Mucosa of rectum (tissue), 2 donors: ENCODE results near the gene DEAF1.

Experiments
- H3K27ac ChIP-seq, 2 donors: one replicate each; pipeline ENCODE4 v1.7.0; 2013; ENCODE audit warnings: inconsistent platforms in 2 of 2, low read depth in 2 of 2, low read length in 2 of 2
- H3K27me3 ChIP-seq, 2 donors: one replicate each; pipeline ENCODE4 v1.7.0; 2013; ENCODE audit warnings: low read length in 2 of 2; ENCODE audit not compliant: control insufficient read depth in 2 of 2, insufficient read depth in 2 of 2
- H3K36me3 ChIP-seq, 2 donors: one replicate each; pipeline ENCODE4 v1.7.0; 2013; ENCODE audit warnings: low read length in 2 of 2; ENCODE audit not compliant: control insufficient read depth in 2 of 2, insufficient read depth in 2 of 2
- H3K4me1 ChIP-seq, 2 donors: one replicate each; pipeline ENCODE4 v1.7.0; 2013; ENCODE audit warnings: low read length in 2 of 2, mild to moderate bottlenecking in 1 of 2; ENCODE audit not compliant: control insufficient read depth in 2 of 2, insufficient read depth in 2 of 2
- H3K4me3 ChIP-seq, 2 donors: one replicate each; pipeline ENCODE4 v1.7.0; 2013; ENCODE audit warnings: low read length in 2 of 2
- H3K9ac ChIP-seq, 2 donors: one replicate each; pipeline ENCODE4 v1.7.0; 2013; ENCODE audit warnings: low read length in 2 of 2, low read depth in 1 of 2, mild to moderate bottlenecking in 1 of 2
- H3K9me3 ChIP-seq, 2 donors: one replicate each; pipeline ENCODE4 v1.7.0; 2013; ENCODE audit warnings: low read length in 2 of 2; ENCODE audit not compliant: control insufficient read depth in 2 of 2
- donor health status: healthy.
- donor health status: Normal muscosa, but diverticular disease.

Gene DEAF1

DNA sequence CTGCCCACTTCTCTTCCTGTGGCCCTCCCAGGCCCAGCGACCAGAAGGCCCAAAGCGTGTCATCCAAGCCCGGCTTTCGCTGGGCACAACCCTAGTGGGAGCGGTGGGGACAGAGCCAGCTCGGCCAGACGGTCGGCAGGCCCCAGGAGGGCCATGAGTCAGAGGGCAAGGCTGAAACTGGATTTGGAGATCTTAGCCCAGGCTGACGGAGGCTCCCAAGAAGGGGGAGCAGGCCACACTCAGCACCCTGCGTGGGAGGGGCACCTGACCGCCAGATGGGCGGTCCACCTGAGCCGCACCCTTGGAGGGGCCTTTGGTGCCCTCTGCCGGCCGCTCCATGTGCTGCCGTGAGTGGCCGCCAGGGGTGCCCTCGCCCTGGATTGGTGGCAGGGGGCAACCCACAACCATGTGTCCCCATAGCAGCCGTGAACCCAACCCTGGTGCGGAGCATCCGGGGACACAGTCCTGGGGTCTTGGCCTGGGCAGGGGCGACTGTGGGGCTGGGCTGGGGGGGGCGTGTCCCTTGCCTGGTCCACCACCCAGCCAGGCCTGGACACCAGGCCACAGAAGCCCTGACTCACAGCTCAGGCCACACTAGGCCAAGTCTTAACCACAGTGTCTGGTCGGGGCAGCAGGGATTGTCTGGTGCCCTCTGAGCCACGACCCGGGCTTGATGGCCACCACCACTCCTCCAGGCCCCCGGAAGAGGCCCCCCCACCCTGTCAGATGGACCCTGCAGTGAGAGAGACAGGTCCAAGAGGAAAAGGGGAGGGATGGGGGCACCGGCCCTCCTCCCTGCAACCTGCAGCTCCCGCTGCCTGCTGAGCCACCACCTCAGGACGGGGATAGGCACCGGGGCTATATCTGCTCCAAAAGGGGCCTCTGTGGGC, 33.1 kb upstream of the DEAF1 start:
- Histone ChIP-seq H3K36me3 (peaks cover 7 to 13% of the 10 kb centered on the region in 2 donors), H3K4me1 (peaks cover 16 to 19% of the 10 kb centered on the region in 2 donors), H3K4me3 (no peak overlapping the region), H3K27me3 (peaks cover 0 to 2% of the 10 kb centered on the region in 2 donors), H3K27ac (peak overlapping the region; percentile 23 to 37), H3K9me3 (no peaks in the 10 kb centered on the region), H3K9ac (peak overlapping the region in 1 of 2 donors; percentile 48)

DNA sequence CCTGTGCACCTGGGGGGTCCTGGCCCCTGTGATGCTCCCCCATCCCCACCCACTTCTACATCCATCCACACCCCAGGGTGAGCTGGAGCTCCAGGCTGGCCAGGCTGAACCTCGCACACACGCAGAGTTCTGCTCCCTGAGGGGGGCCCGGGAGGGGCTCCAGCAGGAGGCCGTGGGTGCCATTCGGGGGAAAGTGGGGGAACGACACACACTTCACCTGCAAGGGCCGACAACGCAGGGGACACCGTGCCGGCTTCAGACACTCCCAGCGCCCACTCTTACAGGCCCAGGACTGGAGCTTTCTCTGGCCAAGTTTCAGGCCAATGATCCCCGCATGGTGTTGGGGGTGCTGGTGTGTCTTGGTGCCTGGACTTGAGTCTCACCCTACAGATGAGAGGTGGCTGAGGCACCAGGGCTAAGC, 32.3 kb upstream of the DEAF1 start:
- Histone ChIP-seq H3K27ac (peak overlapping the region in 1 of 2 donors; percentile 23), H3K36me3 (peaks cover 7 to 14% of the 10 kb centered on the region in 2 donors), H3K4me3 (no peak overlapping the region), H3K4me1 (peaks cover 19 to 21% of the 10 kb centered on the region in 2 donors), H3K27me3 (no peaks in the 10 kb centered on the region), H3K9me3 (no peaks in the 10 kb centered on the region), H3K9ac (no peak overlapping the region)

DNA sequence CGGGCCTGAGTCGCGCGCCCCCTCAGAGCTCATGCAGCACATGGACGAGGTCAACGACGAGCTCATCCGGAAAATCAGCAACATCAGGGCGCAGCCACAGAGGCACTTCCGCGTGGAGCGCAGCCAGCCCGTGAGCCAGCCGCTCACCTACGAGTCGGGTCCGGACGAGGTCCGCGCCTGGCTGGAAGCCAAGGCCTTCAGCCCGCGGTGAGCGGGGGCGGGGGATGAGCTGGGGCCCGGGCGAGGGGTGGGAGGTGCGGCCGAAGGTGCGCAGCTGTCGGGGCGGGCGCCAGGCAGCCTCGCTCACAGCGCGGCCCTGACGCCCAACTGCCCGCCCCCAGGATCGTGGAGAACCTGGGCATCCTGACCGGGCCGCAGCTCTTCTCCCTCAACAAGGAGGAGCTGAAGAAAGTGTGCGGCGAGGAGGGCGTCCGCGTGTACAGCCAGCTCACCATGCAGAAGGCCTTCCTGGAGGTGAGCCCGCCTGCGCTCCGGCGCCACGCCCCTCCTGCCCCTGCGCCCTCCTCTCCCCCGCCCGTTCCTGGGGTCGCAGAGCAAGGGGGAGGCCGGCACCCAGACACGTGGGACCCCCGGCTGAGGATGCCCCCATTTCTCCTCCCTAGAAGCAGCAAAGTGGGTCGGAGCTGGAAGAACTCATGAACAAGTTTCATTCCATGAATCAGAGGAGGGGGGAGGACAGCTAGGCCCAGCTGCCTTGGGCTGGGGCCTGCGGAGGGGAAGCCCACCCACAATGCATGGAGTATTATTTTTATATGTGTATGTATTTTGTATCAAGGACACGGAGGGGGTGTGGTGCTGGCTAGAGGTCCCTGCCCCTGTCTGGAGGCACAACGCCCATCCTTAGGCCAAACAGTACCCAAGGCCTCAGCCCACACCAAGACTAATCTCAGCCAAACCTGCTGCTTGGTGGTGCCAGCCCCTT, 31.5 kb upstream of the DEAF1 start:
- Histone ChIP-seq H3K36me3 (peaks cover 7 to 16% of the 10 kb centered on the region in 2 donors), H3K9ac (peak overlapping the region in 1 of 2 donors; percentile 48), H3K9me3 (no peaks in the 10 kb centered on the region), H3K4me3 (no peak overlapping the region), H3K27ac (peak overlapping the region; percentile 47 to 65), H3K4me1 (peaks cover 21 to 24% of the 10 kb centered on the region in 2 donors), H3K27me3 (no peaks in the 10 kb centered on the region)

DNA sequence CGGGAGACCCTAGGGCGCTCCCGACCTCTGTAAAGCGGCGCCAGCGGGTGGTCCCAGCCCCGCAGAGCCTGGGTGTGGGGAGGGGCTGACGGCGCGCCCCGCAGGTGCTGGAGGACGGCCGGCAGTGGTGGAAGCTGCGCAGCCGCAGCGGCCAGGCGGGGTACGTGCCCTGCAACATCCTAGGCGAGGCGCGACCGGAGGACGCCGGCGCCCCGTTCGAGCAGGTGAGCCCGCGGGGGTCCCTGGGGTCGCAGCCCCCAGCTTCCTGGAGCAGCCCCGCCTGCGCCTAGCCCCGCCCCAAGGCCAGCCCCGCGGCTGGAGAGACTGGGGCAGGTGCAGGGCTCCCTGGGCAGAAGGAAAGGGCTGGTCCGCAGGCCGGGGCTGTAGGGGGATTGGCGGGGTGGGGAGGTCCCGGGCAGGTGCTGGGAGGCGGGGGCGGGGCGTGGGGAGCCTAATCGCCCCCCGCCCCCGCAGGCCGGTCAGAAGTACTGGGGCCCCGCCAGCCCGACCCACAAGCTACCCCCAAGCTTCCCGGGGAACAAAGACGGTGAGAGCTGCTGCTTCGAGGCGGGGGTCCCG, 30.7 kb upstream of the DEAF1 start:
- Histone ChIP-seq H3K27ac (peak overlapping the region; percentile 47 to 65), H3K9ac (no peak overlapping the region), H3K4me1 (peaks cover 27 to 28% of the 10 kb centered on the region in 2 donors), H3K4me3 (no peak overlapping the region), H3K9me3 (no peaks in the 10 kb centered on the region), H3K27me3 (no peaks in the 10 kb centered on the region), H3K36me3 (peaks cover 7 to 16% of the 10 kb centered on the region in 2 donors)

DNA sequence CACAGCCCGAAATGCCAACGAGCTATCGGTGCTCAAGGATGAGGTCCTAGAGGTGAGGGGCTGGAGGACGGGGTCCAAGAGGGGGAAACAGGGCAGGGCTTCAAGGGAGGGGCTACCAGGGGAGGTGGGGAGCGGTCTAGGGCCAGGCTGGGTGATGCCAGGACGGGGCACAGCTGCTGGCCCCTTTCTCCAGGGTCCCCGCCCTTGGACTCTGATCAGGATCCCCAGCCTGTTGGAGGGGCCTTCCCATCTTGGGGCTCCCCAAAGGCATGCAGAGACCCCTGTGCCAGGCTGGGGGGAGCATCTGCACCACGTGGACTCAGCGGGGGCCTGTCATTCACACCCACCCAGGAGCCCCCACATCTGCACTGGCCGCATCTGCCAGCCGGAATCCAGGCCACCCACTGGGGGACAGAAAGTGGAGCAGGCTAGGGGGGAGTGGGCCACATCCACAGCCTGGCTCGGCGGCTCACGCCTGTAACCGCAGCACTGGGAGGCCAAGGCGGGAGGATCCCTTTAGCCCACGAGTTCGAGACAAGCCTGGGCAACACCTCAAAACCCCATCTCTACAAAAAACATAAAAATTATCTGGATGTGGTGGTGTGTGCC, 29.9 kb upstream of the DEAF1 start:
- no peak overlapping the region for H3K27ac ChIP-seq
- no peaks in the 10 kb centered on the region for H3K9me3 ChIP-seq
- peaks cover 32 to 33% of the 10 kb centered on the region in 2 donors for H3K4me1 ChIP-seq
- H3K9ac ChIP-seq, result no peak overlapping the region
- H3K36me3 ChIP-seq, result peaks cover 7 to 22% of the 10 kb centered on the region in 2 donors
- no peaks in the 10 kb centered on the region for H3K27me3 ChIP-seq
- H3K4me3 ChIP-seq, result no peak overlapping the region

DNA sequence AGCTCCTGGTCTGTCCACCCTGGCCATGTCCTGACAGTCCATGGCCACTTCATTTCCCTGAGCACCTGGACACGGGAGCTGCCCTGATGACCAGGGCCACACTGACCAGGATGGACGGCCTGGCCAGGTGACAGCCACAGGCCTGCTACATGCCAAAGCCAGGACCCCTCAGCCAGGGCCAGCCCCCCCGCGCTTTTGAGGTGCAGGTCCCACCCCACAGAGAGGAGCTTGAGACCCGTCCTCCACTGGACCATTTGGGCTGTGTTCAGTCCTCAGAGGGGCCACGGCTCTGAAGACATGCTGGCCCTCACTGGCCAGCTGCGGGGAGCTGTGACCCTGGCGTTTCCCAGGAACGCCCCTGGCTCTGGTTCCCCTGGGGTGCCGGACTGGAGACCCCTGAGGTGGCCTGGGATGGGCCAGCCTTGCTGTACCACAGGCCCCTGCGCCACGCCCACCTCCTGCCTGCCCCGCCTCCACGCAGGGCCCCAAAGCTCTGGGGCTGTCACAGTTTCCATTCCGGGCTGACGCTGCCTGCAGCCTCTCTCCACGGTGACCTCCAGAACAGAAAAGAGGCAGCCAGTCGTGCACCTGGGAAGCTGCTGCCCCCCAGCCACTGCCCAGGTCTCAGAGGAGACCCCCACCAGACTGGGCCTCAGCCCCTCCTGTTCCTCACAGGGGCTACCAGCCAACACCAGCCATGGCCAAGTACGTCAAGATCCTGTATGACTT, 29.2 kb upstream of the DEAF1 start:
- Histone ChIP-seq H3K27ac (no peak overlapping the region), H3K9ac (no peak overlapping the region), H3K4me3 (no peak overlapping the region), H3K9me3 (no peaks in the 10 kb centered on the region), H3K27me3 (no peaks in the 10 kb centered on the region), H3K4me1 (peaks cover 32 to 34% of the 10 kb centered on the region in 2 donors), H3K36me3 (peaks cover 7 to 23% of the 10 kb centered on the region in 2 donors)

DNA sequence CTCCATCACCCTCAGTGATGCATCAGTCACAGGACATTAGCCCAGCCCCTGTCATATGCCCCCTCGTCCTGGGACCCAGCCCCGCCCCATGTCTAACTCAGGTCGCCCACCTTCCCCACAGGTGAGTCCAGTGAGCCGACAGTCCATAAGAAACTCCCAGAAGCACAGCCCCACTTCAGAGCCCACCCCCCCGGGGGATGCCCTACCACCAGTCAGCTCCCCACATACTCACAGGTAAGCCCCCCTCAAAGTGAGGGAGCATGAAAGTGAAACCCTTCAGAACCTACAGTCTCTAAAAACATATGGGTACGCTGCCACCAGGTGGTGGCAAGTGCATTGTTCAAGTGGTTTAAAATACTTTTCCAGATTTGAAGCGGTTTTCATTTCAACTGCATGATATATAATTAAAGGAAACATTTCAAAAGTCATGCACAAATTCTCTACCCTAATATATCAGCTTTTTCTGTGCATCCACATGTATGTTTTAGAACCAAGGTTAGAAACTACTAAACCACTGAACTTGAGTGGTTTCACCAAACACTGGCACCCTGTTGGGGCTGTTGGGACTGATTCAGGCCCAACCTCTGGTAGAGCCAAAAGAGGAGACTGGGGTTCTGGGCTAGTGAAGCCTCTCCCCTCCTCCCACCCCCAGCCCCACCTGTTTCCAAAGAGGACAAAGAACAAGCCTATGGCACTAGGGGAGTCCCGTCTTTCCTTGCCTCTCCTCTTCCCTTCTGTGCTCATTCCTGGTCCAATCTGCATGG, 28.3 kb upstream of the DEAF1 start:
- Histone ChIP-seq H3K27ac (no peak overlapping the region), H3K27me3 (no peaks in the 10 kb centered on the region), H3K36me3 (peaks cover 7 to 23% of the 10 kb centered on the region in 2 donors), H3K4me1 (peaks cover 32 to 34% of the 10 kb centered on the region in 2 donors), H3K4me3 (peak overlapping the region in 1 of 2 donors; percentile 16), H3K9me3 (no peaks in the 10 kb centered on the region), H3K9ac (no peak overlapping the region)

DNA sequence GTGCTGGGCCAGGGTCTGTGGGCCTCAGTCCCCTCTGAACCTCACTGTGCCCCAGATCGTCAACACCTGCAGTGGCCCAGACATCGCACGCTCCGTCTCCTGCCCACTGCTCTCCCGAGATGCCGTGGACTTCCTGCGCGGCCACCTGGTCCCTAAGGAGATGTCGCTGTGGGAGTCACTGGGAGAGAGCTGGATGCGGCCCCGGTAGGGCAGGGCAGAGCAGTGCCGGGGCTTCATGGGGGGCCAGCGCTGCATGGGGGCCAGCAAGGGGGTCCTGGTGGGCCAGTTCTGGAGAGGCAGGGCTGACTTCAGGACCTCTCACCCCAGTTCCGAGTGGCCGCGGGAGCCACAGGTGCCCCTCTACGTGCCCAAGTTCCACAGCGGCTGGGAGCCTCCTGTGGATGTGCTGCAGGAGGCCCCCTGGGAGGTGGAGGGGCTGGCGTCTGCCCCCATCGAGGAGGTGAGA, 27.4 kb upstream of the DEAF1 start:
- Histone ChIP-seq H3K9me3 (no peaks in the 10 kb centered on the region), H3K36me3 (peaks cover 7 to 23% of the 10 kb centered on the region in 2 donors), H3K4me3 (peak overlapping the region in 1 of 2 donors; percentile 5), H3K27me3 (no peaks in the 10 kb centered on the region), H3K27ac (no peak overlapping the region), H3K4me1 (peaks cover 26 to 27% of the 10 kb centered on the region in 2 donors), H3K9ac (no peak overlapping the region)
